HEK293T (cell line): ENCODE data around the gene TTC28.

Experiments
- BHLHE40 ChIP-seq: fragments of 450-650 bp; IDR thresholded peaks from 2 replicates; pipeline ENCODE4 v1.6.1; 2016; ENCODE audit warnings: mild to moderate bottlenecking, moderate library complexity, borderline replicate concordance
- FOXA1 ChIP-seq: fragments of 450-650 bp; IDR thresholded peaks from 2 replicates; pipeline ENCODE4 v1.6.1; 2016; ENCODE audit warnings: mild to moderate bottlenecking
- FOXK2 ChIP-seq: fragments of 450-650 bp; IDR thresholded peaks from 2 replicates; pipeline ENCODE4 v1.6.1; 2016; ENCODE audit warnings: mild to moderate bottlenecking

DNA sequence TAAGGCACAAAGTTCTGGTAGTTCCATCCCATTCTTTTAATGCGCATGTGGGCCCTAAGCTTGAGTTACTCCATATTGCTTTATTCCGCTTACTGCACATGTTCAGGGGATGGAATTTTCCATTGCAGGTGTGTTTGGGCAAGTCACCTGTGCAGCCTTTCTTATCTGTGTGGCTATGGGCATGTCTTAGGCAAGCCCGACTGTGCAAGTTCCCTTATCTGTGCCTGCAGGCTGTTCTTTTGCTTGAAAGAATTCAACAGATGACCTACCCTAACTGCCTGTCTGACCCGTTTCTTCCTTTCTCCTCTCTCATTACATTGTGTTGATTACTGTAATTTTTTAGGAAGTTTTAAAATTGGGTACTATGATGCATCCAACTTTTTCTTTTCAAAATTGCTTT lies 363.6 kb downstream of the TTC28 start:
- no peak for TF ChIP-seq FOXA1
- no peak for TF ChIP-seq FOXK2
- TF ChIP-seq BHLHE40: no peak
